HG03095 (cell line): ENCODE data around the gene ODC1.

Experiments used
- ATAC-seq: cut with Tn5 transposase; IDR thresholded peaks from one replicate; pipeline ENCODE4 v1.9.1; 2021; ENCODE audit warnings: moderate library complexity; ENCODE audit not compliant: unreplicated experiment

The ODC1 gene

DNA sequence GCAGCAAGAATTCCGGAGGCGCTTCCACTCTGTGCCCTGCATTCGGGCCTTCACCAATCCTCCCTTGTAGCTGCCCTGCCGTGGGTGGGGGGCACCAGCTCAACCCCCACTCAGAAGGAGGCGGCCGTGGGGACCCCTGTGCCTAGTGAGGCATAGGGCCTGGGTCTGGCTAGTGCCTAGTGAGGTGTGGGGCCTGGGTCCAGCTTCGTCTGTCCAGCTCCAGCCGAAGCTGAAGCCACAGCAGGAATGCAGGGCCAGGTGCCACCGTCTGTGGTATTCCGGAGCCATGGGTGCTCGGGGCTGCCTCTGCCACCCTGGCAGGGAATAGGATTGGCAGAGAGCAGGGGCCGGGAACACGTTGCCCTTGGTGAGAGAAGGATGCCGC lies 12.3 kb downstream of the ODC1 start:
- ATAC-seq: no peak

DNA sequence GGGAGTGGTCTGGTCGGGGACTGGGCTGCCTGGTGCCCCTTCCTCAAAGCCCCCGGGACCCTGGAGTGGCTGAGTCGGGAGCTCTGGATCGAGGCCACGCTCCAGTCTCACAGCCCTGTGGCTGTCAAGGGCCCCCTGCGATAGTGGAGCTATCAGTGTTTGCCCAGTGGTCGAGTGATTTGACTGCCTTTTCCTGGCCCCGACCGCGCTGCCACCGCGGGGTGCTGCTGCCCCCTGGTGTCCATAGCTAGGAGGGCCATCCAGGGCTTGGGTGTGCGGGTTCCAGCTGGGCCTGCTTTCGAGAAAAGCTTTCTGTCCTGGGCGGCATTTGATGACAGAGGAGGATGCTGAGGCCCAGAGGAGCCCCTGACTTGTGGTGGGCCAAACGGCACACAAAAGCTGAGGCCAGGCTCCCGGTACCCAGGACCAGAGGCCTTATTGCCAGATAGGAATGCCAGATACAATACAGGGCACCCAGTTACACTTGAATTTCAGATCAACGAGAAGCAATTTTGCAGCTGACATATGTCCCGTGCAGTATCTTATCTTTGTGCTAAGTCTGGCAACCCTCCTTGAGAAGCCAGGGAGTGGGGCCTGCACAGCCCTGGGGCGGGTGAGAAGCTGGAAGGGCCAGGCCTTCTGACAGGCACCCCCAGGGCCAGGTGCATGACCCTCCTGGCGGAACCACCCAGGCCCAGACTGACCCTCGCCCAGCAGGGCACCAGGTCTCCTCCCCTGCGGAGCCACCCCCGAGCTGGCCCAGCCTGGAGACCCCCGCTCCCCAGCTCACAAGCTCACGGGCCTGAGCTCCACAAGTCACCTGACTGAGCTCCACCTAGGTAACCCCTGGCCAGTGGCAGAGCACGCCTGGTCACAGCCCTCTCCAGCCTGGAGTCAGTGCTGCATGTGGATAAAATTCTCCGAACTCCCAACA lies 13.0 kb downstream of the ODC1 start:
- peak; percentile 77 for ATAC-seq

DNA sequence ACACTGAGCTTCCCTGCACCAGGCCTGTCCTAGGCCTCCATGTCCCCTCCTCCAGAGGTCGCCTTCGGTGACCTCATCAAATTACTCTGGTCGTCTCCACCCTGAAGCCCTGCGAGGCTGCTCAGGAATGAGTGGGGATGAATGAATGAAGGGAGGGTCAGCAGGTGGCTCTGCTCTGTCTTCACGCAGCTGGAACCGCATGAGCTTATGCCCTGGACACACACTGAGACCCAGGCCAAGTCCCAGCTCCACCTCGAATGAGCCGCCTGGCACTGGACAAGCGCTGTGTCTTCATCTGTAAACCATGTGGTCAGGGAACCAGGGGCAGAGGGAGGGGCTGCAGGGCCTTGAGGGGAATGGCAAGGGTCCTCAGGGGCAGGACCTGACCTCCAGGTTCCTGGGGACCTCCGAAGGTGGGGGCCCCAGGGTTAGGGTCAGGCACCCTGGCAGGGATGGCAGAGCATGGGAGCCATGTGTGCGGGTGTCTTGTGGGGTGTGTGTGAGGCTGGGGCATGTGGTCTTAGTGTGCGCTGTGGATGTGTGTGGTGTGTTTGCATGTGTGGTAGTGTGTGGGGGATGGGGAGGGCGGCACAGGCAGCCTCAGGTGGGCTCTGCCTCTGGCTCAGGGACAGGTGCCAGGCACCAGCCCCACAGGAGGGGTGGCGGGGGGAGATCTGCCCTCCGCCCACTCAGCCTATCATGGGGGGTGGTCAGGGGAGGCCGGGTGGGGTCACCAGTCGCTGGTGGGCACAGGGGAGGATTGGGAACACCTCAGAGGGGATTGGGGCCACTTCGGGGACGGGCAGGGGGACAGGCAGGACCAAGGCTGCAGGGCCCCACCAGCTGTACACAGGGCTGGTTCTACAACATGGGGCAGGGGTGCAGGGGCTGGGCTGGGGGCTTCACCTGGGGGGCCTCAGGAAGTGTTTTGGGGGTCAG lies 13.9 kb downstream of the ODC1 start:
- ATAC-seq: no peak

DNA sequence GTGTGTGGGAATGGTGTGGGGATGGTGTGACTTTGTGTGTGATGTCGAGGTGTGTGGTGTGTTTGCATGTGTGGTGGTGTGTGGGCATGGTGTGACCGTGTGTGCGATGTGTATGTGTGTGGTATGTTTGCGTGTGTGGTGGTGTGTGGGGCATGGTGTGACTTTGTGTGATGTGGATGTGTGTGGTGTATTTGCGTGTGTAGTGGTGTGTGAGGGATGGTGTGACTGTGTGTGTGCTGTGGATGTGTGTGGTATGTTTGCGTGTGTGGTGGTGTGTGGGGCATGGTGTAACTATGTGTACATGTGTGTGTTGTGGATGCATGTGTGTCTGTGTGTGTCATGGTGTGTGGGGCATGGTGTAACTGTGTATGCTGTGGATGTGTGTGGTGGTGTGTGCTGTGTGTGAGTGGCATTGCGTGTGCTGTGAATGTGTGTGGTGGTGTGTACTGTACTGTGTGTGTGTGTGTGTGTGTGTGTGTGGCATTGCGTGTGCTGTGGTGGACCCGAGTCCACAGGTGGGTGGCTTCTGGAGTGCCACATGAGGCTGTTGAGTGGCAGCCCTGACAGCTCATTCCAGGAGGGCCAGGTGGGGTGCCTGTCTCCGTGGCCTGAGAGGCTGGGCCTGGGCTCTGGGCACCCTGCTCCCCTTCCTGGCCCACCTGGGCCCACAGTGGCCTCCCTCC lies 14.7 kb downstream of the ODC1 start:
- ATAC-seq: no peak

DNA sequence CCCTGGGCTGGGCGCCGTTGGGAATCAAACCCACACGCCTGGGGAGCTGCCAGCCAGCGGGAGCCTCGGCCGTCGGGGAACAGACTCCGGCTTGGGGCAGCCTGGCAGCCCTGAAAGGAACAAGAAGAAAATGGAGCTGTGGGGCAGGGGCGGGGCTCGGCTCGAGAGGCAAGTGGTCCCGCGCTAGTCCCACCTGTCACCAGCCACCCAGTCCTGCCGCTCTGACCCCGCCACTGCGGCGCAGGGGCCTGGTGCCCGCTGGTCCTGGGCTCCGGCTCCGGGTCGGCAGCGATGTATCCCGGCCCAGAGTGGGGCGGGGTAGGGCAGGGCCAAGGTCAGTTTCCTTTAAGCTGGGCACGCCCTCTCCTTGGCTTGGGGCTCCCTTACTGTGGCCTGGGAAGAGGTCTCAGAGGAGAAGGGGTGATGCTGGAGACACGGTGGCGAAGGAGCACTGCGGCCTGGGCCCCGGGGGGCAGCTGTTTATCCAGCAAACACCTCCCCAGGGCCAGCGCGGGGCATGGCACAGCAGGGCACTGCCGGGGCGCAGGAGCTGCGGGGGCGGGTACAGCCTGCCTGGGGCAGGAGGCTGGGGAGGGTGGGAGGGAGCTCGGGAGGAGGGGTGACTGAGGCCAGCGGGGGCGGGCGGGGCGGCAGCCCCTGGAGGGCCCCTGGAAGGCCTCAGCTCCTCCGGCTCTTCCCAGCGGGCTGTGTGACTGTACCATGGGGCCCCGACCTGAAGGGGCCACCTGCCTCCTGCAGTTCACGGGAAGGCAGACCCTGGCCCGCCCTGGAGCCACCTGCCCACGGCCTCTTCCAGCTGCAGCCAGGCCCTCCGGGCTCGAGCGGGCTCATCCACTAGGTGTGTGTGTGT lies 15.6 kb downstream of the ODC1 start:
- no peak for ATAC-seq

DNA sequence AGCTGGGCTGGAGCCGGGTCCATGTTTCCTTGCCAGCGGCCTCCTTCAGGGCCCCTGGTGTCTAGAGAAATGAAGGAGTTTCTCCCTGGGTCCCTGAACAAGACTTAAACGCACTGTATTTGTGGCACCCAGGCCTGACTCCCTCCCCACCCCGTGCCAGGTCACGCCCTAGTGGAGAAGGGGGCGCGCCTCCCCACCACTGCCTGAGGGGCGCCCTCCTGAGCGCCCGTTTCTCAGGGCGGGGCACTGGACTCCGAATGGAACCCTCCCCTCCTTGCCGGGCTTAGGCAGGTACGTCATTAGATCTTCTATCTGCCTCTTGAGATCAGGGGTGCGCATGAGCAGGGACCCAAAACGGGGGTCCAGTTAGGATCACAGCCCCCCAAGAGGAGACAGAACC lies 16.3 kb downstream of the ODC1 start:
- ATAC-seq: no peak

DNA sequence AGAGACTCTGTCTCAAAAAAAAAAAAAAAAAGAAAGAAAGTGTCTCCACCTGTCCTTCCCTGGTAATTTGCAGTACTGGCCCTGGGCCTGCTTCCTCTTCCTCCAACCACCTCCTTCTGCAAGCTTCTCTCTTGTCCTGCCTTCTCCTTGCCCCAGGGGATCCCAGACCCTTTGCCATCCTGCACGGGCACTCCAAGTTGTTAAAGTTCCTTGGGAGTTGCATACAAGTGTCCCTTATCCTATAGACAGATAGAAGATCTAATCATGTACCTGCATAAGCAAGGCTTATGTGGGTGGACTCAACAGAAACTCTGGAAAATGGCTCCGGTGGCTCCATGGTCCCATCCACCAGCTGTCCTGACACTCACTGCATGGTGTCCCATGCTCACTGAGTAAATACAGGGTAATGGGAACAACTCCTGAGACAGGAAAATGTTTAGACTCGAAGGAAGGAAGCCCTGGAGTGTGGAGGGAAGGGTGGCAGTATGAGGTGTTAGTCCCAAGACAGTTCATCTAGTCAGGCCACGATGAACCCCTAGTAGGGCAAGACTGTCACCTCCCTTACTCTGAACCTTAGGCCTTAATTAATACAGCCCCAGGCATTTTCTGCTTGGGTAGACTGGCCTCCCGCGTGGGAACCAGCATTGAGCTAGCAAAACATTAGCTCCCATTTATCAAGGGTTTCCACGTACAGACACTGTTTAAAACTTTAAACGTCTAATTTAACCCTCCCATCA lies 17.1 kb downstream of the ODC1 start:
- ATAC-seq: no peak

DNA sequence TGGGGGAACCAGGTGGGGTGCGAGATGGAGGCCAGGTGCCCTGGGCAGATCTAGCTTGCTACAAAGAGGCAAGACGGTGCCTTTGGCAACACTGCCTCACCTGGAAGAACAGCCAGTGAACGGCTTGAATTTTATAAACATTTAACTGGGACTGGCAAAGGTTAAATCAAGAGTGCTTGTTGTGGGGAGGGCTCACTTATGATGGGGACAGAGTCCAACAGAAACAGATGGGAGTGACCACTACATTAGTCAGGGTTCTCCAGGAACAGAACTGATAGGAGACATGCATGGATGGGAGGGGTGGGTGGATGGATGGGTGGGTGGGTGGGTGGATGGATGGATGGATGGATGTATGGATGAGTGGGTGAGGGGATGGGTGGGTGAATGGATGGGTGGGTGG lies 19.2 kb downstream of the ODC1 start:
- ATAC-seq: no peak

DNA sequence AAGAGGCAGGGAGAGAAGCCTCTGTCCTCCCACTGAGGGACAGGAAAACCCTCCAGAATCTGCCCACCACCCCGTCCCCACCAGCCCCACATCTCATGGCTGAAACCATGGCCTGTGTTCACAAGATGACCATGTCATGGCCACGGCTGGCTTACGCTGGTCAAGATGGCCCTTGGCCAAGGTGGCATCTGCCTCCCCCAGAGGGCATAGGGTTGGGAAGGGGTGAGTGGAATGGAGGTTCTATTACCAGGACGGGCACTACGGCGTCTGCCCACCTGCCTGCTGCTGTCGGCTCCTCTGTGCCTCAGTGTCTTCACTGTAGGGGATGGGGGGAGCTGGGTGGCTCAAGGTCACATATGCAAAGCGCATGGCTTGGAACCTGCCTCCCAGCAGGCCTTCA lies 19.8 kb downstream of the ODC1 start:
- ATAC-seq: no peak

DNA sequence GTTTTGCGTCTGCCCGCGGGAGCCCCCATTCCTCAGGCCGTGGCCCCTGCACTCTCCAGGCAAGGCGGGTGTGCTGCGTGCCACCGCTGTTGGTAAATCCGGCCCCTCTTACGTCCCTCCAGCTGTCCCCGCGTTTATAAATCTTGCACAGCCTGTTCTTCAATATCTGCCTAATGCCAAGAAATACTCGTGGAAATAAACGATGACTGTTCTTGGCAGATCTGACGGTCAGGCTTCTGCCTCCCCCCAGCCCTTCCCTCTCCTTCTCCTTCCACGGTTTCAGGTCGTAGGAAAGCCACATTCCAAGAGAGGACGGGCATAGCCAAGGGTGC lies 20.5 kb downstream of the ODC1 start:
- ATAC-seq: no peak

DNA sequence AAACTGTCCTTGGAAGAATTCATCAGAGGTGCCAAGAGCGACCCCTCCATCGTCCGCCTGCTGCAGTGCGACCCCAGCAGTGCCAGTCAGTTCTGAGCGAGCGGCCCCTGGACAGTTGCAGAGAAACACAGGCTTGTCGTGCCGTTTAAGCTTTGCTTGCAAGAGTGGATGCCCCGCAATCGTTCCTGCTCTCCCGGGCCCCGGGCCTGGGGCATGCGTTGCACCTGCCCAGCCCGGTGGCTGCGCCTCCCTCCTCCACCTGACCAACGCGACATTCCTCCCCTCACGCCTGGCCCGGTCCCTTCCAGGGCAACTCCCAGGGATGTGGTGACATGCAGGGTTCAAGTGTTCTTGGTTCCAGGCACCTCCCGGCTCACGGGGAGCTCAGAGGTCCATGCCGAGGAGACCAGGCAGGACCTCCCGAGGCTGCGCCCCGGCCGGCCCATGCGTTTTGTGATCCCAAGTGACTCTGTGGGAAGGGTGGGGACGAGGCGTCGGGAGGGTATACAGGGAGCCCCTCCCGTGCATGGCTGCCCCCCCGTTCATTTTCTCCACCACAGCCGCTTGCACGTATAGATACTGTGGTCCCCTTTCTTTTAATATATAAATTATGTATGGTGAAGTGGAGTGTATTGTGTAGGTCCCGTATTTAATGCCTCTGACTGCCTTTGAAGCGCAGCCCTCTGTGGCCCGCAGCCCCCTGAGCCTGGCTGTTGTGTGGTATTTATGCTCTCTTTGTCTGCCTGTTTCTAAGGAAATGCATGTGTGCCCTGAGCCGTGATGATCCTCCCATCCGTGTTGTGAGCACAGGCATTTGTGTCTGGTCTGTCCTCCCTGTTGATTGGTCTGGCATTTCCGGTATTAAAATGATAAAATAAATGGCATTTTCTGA lies 21.2 kb downstream of the ODC1 start:
- no peak for ATAC-seq

DNA sequence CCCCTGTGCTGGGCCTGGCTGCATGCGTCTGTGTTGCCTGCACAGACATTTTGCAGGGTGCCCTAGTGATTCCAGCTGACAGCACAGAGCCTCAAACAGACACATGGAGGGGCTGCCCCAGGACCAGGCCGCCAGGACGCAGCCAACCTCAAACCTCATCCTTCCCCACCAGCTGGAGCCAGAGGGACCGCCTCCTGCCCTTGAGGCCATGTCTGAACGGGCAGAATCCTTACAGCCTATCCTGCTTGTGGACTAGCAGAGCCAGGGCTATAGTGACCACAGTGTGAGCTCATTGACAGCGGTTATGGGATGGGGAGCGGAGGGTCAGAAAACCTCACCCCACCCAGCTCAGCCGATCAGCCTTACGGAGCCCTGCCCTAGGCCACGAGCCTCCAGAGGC lies 22.4 kb downstream of the ODC1 start:
- no peak for ATAC-seq

DNA sequence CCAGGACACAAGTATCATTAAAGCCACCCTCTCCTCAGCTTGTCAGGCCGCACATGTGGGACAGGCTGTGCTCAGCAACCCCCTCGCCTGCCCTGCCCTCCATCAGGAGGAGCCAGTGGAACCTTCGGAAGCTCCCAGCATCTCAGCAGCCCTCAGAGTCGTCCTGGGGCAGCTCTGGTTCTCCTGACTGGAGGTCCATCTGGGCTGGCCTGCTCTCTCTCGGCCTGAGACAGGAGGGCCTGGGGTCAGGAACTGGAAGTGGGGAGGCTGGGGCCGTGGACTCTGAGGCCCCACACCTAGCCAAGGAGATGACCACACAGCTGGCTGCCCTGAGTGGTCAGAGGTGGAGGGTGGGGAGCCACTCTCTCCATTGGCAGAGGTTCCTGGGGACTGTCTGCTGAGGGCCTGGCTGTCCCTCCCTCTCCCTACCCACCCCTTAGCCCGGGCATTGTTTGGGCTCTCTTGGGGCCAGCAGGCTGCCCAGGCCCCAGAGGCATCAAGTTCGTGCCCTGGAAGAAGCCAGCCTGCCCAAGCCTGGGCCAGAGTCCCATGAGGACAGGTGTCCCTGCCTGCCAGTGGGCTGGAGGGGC lies 23.1 kb downstream of the ODC1 start:
- no peak for ATAC-seq

DNA sequence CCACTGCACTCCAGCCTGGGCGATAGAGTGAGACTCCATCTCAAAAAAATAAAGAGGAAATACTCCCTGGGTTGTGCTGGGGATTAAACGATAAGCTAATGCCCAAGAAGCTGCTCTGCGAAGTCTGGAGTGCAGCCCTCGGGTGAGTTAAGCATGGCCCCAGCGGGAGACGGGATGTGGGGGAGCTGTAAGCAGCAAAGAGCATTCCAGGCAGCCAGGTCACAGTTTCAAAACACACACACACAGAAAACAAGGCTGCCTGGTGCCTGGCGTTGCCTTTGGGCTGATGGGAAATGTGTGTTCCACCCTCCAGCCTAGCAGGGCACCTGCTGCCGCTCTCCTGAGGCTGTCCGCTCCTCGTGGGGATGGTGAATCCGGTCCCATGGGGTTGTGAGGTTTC lies 24.1 kb downstream of the ODC1 start:
- no peak for ATAC-seq

DNA sequence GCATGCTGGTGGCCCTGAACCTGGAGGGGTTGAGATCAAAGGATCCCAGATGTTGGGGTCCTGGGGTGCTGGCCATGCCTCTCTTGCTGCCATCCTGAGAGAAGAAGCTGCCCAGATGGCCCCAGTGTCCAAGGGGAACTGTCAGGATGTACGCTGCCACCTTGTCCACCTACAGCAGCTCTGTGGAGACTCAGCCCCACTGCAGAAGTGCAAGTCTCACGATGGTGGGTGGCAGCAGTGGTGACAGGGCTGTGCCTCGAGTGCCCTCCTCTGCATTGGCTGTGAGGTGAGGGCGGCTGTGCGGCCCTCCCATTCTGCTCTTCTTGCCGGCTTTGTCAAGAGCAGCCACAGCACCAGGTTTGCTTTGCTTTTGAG lies 24.7 kb downstream of the ODC1 start:
- no peak for ATAC-seq

DNA sequence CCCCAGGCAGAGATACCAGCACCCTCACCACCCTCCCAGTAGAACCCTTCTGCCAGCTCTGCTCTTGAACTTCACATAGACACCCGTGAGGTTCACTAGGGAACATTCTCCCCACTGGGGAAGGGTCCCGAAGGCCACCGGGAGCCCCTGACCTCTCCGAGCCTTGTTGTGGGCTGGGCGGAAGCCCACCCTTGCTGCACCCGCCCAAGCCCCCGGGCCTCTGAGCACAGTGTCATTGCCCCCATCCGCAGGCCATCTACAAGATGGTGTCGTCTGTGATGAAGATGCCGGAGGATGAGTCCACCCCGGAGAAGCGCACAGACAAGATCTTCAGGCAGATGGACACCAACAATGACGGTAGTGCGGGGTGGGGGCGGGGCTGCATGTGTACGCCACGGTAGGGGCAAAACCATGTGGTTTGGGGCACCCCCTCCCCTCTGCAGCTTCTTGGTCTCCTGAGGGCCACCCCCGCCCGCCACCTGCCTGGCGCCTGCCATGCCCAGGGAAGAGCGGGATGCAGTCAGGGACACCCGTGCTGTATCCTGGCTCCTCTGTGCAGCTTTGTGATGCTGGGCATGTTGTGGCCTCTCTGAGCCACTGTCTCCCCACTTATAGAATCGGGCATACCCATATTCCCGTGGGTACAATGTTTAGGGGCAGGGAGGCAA lies 25.3 kb downstream of the ODC1 start:
- no peak for ATAC-seq

DNA sequence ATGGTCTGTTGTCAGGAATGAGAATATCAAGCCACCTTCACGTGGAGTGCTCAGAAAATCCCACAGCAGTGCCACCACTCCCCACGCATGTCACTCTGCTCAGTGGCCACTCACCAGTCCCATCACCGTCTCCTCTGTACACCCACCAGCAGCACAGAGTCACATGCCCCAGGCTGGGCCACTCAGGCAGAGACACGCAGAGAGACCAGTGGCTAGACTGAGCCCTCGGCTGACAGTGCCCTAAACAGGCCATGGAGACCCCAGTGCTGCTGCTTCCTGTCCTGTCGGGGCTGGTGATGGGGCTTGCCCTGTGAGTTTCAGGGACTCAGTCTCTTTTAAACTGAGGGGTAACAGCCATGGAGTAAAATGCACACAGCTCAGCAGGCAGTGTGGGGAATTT lies 25.9 kb downstream of the ODC1 start:
- ATAC-seq: no peak
